ENCODE results near the gene MRPS21.

Gene MRPS21

DNA sequence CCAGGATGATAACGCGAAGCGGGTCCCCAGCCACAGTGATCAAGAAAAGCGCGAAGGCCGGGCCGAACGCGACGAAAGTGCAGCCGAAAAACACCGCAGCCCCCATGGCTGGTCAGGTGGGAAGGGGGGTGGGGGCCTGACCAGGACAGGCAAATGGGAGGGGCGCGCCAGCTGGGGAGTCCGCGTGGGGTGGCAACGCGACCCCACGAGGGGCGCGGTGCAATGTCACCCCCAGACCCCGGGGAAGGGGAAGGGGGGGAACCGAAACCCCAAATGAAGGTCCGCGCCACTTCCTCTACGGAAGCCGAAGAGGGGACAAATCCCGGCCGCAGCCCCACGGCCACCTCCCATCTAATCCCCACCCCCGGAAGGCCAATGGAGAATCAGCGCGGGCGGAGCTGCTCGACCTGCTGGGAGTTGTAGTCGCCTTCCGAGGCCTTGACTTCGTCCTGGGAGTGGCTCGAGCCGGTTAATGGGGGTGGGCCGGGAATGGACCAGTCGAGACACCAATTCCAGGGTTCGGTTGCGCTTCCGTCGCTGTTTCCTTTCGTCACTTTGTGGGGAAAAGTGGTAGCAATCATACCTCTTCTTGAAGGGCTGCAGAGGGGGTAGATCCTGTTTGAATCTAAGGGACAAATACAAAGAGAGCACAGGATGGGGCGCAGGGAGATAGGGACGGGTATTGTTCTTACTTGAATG lies 24.8 kb upstream of the MRPS21 start, which contains the start of gene APH1A:
Gene APH1A, minus strand, starts transcription at position 312 of the 699 bp plus-strand sequence. Its CDS starts 206 bp downstream, at position 106.
- Histone ChIP-seq H3K4me3 (ENCODE audit: low read depth, low read length) (peak within 1 kb of the TSS; percentile 67), H3K9me3 (ENCODE audit: control insufficient read depth, insufficient read depth, low read depth, low read length) (no peaks in the 10 kb centered on the region), H3K4me1 (ENCODE audit: control insufficient read depth, insufficient read depth, low read length) (0 out of 2 replicates have a peak, but pooled peaks cover 7% of the 10 kb centered on the region), H3K27ac (ENCODE audit: extremely low read depth, low read depth, low read length) (peak within 1 kb of the TSS; percentile 75), H3K36me3 (ENCODE audit: control insufficient read depth in 2 of 2, insufficient read depth in 1 of 2, low read length in 2 of 2) (peaks cover 4 to 34% of the 10 kb centered on the region in 2 experiments; a peak in 2 of 3 replicates)
- ChIA-PET CTCF (interaction anchor here (1.1 to 4.8 kb wide), 3 partner anchors 10 to 13 kb away, joined by 6 to 33 read pairs (median 13); no protein-coding TSS in a partner anchor), POLR2A (interaction anchor here (0.6 to 1.2 kb wide), 8 partner anchors 9 to 1058 kb away, joined by 3 to 8 read pairs (median 4); partner anchors contain the start of genes CA14 and MCL1)
- TF ChIP-seq YY1 (tag by site-specific recombination; IDR thresholded peaks at IDR 0.05) (peak; percentile 62), GLIS1 (tag by site-specific recombination; IDR thresholded peaks at IDR 0.05) (peak; percentile 82), ZNF629 (tag by site-specific recombination; IDR thresholded peaks at IDR 0.05) (peak; percentile 69), ZNF664 (tag by site-specific recombination; IDR thresholded peaks at IDR 0.05) (no peak), SETDB1 (IDR thresholded peaks at IDR 0.05; ENCODE audit: insufficient read length, low read length) (no peak), ZNF184 (tag by site-specific recombination; IDR thresholded peaks at IDR 0.05) (no peak), ZNF837 (tag by site-specific recombination; IDR thresholded peaks at IDR 0.05) (no peak), KLF8 (tag by site-specific recombination; IDR thresholded peaks at IDR 0.05) (peak; percentile 94), ZNF560 (tag by site-specific recombination; IDR thresholded peaks at IDR 0.05; ENCODE audit: borderline replicate concordance) (no peak), ZNF670 (tag by site-specific recombination; IDR thresholded peaks at IDR 0.05; ENCODE audit: low read depth) (no peak), ZNF776 (tag by site-specific recombination; IDR thresholded peaks at IDR 0.05; ENCODE audit: borderline replicate concordance) (no peak), ZNF777 (tag by site-specific recombination; IDR thresholded peaks at IDR 0.05; ENCODE audit: borderline replicate concordance) (no peak), ZNF433 (tag by site-specific recombination; IDR thresholded peaks at IDR 0.05; ENCODE audit: low read depth) (no peak), ZNF19 (tag by site-specific recombination; IDR thresholded peaks at IDR 0.05; ENCODE audit: low read depth) (no peak), ZNF133 (tag by site-specific recombination; IDR thresholded peaks at IDR 0.05) (no peak)
- TF ChIP-seq, protein P1, sequence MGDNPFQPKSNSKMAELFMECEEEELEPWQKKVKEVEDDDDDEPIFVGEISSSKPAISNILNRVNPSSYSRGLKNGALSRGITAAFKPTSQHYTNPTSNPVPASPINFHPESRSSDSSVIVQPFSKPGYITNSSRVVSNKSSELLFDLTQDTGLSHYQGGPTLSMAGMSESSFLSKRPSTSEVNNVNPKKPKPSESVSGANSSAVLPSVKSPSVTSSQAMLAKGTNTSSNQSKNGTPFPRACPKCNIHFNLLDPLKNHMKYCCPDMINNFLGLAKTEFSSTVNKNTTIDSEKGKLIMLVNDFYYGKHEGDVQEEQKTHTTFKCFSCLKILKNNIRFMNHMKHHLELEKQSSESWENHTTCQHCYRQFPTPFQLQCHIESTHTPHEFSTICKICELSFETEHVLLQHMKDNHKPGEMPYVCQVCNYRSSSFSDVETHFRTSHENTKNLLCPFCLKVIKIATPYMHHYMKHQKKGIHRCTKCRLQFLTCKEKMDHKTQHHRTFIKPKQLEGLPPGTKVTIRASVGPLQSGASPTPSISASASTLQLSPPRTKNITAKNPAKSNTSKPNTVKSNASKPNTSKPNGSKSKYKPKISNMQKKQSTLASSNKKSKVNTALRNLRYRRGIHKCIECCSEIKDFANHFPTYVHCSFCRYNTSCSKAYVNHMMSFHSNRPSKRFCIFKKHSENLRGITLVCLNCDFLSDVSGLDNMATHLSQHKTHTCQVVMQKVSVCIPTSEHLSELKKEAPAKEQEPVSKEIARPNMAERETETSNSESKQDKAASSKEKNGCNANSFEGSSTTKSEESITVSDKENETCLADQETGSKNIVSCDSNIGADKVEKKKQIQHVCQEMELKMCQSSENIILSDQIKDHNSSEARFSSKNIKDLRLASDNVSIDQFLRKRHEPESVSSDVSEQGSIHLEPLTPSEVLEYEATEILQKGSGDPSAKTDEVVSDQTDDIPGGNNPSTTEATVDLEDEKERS (tag by site-specific recombination; IDR thresholded peaks at IDR 0.05): no peak
- TF ChIP-seq, protein P2, sequence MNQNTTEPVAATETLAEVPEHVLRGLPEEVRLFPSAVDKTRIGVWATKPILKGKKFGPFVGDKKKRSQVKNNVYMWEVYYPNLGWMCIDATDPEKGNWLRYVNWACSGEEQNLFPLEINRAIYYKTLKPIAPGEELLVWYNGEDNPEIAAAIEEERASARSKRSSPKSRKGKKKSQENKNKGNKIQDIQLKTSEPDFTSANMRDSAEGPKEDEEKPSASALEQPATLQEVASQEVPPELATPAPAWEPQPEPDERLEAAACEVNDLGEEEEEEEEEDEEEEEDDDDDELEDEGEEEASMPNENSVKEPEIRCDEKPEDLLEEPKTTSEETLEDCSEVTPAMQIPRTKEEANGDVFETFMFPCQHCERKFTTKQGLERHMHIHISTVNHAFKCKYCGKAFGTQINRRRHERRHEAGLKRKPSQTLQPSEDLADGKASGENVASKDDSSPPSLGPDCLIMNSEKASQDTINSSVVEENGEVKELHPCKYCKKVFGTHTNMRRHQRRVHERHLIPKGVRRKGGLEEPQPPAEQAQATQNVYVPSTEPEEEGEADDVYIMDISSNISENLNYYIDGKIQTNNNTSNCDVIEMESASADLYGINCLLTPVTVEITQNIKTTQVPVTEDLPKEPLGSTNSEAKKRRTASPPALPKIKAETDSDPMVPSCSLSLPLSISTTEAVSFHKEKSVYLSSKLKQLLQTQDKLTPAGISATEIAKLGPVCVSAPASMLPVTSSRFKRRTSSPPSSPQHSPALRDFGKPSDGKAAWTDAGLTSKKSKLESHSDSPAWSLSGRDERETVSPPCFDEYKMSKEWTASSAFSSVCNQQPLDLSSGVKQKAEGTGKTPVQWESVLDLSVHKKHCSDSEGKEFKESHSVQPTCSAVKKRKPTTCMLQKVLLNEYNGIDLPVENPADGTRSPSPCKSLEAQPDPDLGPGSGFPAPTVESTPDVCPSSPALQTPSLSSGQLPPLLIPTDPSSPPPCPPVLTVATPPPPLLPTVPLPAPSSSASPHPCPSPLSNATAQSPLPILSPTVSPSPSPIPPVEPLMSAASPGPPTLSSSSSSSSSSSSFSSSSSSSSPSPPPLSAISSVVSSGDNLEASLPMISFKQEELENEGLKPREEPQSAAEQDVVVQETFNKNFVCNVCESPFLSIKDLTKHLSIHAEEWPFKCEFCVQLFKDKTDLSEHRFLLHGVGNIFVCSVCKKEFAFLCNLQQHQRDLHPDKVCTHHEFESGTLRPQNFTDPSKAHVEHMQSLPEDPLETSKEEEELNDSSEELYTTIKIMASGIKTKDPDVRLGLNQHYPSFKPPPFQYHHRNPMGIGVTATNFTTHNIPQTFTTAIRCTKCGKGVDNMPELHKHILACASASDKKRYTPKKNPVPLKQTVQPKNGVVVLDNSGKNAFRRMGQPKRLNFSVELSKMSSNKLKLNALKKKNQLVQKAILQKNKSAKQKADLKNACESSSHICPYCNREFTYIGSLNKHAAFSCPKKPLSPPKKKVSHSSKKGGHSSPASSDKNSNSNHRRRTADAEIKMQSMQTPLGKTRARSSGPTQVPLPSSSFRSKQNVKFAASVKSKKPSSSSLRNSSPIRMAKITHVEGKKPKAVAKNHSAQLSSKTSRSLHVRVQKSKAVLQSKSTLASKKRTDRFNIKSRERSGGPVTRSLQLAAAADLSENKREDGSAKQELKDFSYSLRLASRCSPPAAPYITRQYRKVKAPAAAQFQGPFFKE (tag by site-specific recombination; IDR thresholded peaks at IDR 0.05; ENCODE audit: borderline replicate concordance): no peak
- TF ChIP-seq, protein P3, sequence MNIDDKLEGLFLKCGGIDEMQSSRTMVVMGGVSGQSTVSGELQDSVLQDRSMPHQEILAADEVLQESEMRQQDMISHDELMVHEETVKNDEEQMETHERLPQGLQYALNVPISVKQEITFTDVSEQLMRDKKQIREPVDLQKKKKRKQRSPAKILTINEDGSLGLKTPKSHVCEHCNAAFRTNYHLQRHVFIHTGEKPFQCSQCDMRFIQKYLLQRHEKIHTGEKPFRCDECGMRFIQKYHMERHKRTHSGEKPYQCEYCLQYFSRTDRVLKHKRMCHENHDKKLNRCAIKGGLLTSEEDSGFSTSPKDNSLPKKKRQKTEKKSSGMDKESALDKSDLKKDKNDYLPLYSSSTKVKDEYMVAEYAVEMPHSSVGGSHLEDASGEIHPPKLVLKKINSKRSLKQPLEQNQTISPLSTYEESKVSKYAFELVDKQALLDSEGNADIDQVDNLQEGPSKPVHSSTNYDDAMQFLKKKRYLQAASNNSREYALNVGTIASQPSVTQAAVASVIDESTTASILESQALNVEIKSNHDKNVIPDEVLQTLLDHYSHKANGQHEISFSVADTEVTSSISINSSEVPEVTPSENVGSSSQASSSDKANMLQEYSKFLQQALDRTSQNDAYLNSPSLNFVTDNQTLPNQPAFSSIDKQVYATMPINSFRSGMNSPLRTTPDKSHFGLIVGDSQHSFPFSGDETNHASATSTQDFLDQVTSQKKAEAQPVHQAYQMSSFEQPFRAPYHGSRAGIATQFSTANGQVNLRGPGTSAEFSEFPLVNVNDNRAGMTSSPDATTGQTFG (tag by site-specific recombination; IDR thresholded peaks at IDR 0.05; ENCODE audit: borderline replicate concordance): no peak
- TF ChIP-seq, protein P4, sequence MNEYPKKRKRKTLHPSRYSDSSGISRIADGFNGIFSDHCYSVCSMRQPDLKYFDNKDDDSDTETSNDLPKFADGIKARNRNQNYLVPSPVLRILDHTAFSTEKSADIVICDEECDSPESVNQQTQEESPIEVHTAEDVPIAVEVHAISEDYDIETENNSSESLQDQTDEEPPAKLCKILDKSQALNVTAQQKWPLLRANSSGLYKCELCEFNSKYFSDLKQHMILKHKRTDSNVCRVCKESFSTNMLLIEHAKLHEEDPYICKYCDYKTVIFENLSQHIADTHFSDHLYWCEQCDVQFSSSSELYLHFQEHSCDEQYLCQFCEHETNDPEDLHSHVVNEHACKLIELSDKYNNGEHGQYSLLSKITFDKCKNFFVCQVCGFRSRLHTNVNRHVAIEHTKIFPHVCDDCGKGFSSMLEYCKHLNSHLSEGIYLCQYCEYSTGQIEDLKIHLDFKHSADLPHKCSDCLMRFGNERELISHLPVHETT (tag by site-specific recombination; IDR thresholded peaks at IDR 0.05): peak; percentile 70; the same call in 1 of the 2 replicates
- TF ChIP-seq, protein P5, sequence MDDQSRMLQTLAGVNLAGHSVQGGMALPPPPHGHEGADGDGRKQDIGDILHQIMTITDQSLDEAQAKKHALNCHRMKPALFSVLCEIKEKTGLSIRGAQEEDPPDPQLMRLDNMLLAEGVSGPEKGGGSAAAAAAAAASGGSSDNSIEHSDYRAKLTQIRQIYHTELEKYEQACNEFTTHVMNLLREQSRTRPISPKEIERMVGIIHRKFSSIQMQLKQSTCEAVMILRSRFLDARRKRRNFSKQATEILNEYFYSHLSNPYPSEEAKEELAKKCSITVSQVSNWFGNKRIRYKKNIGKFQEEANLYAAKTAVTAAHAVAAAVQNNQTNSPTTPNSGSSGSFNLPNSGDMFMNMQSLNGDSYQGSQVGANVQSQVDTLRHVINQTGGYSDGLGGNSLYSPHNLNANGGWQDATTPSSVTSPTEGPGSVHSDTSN (CRISPR knock-in tag; IDR thresholded peaks at IDR 0.05): 0 out of 2 replicates have a peak, but pooled peaks have one; percentile 11
- TF ChIP-seq, protein P6, sequence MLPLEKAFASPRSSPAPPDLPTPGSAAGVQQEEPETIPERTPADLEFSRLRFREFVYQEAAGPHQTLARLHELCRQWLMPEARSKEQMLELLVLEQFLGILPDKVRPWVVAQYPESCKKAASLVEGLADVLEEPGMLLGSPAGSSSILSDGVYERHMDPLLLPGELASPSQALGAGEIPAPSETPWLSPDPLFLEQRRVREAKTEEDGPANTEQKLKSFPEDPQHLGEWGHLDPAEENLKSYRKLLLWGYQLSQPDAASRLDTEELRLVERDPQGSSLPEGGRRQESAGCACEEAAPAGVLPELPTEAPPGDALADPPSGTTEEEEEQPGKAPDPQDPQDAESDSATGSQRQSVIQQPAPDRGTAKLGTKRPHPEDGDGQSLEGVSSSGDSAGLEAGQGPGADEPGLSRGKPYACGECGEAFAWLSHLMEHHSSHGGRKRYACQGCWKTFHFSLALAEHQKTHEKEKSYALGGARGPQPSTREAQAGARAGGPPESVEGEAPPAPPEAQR (tag by site-specific recombination; IDR thresholded peaks at IDR 0.05): no peak
